H1 (cell line): ENCODE measurements around the gene PDE1C. TPM values are rescaled to one million over a fixed set of nuclear protein-coding genes. Genes with fewer than 3 reads are reported as not detected.

Source experiments
- E2F6 ChIP-seq: IDR thresholded peaks from 2 replicates; pipeline ENCODE4 v1.6.1; 2012; ENCODE audit warnings: inconsistent platforms
- SIRT6 ChIP-seq: IDR thresholded peaks from one replicate; pipeline ENCODE4 v1.7.1; 2012; ENCODE audit warnings: low read length, inconsistent platforms
- SIX5 ChIP-seq: IDR thresholded peaks from 2 replicates; pipeline ENCODE4 v1.6.1; 2011; ENCODE audit warnings: mild to moderate bottlenecking, low read depth, low read length
- TBP ChIP-seq: IDR thresholded peaks from 2 replicates; pipeline ENCODE4 v1.6.1; 2011; ENCODE audit warnings: low read depth, low read length, improper control_type of control experiment
- polyA plus RNA-seq, 7 experiments: library from polyadenylated mRNA; depleted of rRNA in 3 of 7; stranded (reverse) in 5 of 7; unstranded in 2 of 7; fragments of >200 nt in 5 of 7; fragments of 200-250 nt in 2 of 7; gene quantifications; 1 replicate in 5 of 7; 2 replicates in 1 of 7; 4 replicates in 1 of 7; pipeline versions ENCODE4 v1.2.1 to v1.2.3, GENCODE V29; 2011 to 2013; ENCODE audit warnings: missing spikeins in 2 of 7, mixed read lengths in 2 of 7
- total RNA-seq: library from RNA; stranded (reverse); fragmentation: NEBNext Ultra II Directional; extraction: Animal tissue kit (Norgen Biotek cat#: 25700); gene quantifications from 2 replicates; pipeline ENCODE4 v1.2.1, GENCODE V29; 2021

The PDE1C gene
- total and polyA plus RNA-seq, 2 of the 8 experiments (the other 6 are each of a cell fraction or from before 2014, with no cell fraction given): 0.11 to 1.1 TPM

- no peak for TF ChIP-seq SIX5
- no peak for TF ChIP-seq SIRT6
- no peak for TF ChIP-seq TBP
- TF ChIP-seq E2F6: no peak
Measured at GRCh38 chr7:31811650-31812461, 258.4 kb downstream of the PDE1C start (continued).
